ENCODE results near the gene TLCD2.
"Not testable (repeated sequence)": the region's sequence is repeated elsewhere in the genome, so short reads cannot be mapped to it uniquely, and the experiment has no call there.

Gene TLCD2

DNA sequence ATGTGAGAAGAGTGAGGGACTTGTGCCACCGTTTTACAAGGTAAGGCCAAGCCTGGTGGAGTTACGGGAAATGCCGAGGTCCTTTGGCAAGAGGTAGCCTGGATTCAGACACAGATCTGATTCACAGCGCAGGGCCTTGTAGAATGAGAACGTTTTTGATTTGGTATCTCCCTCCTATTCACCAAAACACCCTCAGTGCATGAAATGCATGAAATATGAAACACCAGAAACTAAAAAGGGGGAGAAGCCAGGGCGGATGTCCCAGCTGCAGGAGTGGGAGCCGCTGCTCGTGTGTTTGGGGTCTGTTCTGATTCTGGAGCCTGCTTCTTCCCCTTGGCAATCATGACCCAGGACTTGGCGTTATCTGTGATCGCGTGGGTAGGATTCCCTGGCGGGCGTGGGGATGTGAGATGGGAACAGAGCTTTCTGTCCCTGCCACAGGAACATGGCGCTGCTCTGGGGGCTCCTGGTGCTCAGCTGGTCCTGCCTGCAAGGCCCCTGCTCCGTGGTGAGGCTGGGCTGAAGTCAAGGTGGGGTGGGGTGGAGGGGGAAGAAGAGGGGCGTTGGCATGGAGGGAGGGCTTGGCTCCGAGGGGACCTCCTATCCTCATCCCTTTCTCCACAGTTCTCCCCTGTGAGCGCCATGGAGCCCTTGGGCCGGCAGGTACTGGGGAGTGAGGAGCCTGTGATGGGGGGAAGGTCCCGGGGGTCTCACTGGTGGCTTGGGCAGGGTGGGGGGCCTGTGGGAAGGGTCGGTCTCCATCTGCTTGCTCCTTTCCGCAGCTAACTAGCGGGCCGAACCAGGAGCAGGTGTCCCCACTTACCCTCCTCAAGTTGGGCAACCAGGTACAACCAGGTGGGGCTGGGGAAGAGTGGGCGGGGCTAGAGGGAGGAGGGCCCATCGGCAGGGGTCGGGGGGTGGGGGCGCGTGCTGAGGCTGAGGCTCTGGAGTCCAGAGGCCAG, 34.7 kb upstream of the TLCD2 start:
- H3K4me3 ChIP-seq (ENCODE audit: low read length) = no peak overlapping the region
- TF ChIP-seq ZNF274 (IDR thresholded peaks at IDR 0.05; ENCODE audit: low read depth, low read length) = no peak

GRCh38 chr17:1743088-1743439, 32.9 kb upstream of the TLCD2 start:
- TF ChIP-seq ZNF274 (IDR thresholded peaks at IDR 0.05; ENCODE audit: low read depth, low read length) = no peak
- H3K4me3 ChIP-seq (ENCODE audit: low read length) = no peak overlapping the region

- TF ChIP-seq ZNF274 (IDR thresholded peaks at IDR 0.05; ENCODE audit: low read depth, low read length) = no peak
- no peak within 1 kb of the TSS for H3K4me3 ChIP-seq (ENCODE audit: low read length)
Observed at GRCh38 chr17:1742371-1743087, 32.4 kb upstream of the TLCD2 start, which contains the start of gene SERPINF2. TSS of gene SERPINF2 (plus strand) at chr17:1742871. CDS start at chr17:1744996, 2,125 bp downstream.

DNA sequence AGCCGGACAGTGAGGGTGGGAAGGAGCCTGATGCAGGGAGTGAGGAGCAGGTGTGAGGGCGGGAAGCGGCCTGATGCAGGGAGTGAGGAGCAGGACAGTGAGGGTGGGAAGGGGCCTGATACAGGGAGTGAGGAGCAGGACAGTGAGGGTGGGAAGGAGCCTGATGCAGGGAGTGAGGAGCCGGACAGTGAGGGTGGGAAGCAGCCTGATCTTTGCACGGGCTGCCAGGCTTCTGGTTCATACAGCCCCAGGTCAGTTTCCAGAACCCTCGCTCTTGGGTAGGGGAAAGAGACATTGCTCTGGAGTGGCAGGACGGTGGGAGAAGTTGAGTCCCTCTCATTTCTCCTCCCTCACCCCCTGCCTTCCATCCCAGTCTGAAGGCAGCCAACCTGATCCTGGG, 31.7 kb upstream of the TLCD2 start:
- not testable (repeated sequence) for H3K4me3 ChIP-seq (ENCODE audit: low read length)

DNA sequence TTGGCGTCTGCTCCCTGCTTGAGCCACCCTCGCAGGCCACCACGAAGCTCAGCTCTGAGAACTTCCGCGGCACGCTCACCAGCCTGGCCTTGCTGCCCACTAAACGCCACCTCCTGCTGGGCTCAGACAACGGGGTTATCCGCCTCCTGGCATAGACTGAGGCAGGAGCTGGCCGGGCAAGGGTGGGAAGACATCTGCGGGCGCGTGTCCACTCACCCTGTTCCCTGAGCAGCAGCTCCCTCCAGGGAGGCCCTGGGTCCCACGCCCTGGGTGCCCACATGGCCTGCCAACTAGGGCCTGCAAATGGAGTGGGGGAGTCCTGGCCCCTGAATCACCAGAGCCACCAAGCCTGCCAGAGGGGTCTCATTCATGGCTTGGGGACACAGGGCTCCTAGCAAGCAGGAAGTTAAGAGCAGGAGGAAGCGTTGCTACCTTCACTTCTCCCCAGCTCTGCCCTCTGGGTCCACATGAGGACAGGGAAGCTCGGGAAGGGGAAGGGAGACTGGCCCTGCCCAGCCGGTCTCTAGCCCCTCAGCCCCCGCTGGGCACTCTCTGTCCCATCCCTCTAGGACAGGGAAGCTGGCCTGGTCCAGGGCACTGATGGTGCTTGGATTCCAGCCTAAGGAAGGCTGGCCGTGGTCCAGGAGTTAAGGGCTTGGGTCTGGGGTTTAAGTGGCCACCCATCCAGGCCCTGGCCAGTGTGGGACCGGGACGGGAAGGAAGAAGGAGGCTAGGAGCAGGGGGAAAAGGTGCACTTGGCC, 27.5 kb upstream of the TLCD2 start:
- no peak for TF ChIP-seq ZNF274 (IDR thresholded peaks at IDR 0.05; ENCODE audit: low read depth, low read length)
- H3K4me3 ChIP-seq (ENCODE audit: low read length) = no peak overlapping the region

DNA sequence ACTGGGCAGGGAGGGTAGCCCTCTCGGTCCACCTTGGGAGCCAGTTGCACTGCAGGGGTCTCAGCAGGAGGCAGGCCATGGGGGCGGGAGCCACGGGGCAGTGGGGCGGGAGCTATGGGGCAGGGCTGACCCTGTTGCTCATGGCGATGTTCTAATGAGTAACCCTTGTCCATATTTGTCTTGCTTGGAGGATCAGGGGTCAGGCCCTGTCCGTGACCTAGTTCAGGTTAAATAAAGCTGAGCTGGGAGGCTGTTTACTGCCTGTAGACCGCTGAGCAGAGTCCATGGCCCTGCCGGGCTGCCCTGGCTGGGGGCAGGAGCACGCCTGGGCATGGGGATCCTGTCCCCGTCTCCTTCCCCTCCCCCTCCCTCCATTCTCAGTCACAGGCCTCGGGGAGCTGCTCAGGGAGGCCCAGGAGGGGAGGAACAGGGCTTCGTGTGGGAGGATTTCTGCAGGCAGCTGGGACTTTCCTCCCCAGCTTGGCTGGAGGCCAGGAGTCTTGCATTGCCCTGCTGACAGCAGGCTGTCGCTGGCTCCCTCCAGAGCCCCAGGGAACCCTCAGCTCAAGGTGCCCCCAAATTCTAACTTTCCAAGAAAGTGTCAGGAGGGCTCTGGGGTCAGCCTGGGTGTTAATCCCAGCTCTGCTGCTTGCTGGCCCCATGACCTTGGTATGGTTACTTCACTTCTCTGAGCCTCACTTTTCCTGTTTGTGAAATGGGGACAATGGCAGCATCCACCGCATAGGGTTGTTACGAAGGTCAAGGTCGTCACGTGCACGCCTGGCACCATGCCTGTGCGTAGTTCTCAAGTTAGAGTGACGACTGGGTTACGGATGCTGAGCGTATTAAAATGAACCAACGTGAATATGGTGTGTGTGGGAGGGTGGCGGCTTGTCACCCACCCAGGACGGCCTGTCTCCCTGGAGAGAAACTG, 26.4 kb upstream of the TLCD2 start:
- H3K4me3 ChIP-seq (ENCODE audit: low read length) = no peak overlapping the region
- TF ChIP-seq ZNF274 (IDR thresholded peaks at IDR 0.05; ENCODE audit: low read depth, low read length) = no peak

- H3K4me3 ChIP-seq (ENCODE audit: low read length) = no peak overlapping the region
- no peak for TF ChIP-seq ZNF274 (IDR thresholded peaks at IDR 0.05; ENCODE audit: low read depth, low read length)
Observed at GRCh38 chr17:1735834-1736347, 25.7 kb upstream of the TLCD2 start.

DNA sequence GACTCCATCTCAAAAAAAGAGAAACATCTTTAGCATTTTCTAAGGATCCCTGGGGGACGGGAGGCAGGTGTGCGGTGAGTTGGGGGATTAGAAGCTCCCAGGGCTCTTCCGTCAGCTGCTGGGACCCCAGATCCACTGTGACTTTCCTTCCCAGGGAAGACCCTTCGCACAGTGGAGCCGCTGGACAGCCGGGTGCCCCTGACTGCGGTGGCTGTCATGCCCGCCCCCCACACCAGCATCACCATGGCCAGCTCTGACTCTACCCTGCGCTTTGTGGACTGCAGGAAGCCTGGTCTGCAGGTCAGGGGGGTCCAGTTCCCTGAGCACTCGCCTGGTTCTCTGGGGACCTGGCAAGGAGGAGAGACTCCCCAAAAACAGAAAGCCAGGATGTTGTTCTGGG, 25.2 kb upstream of the TLCD2 start:
- no peak overlapping the region for H3K4me3 ChIP-seq (ENCODE audit: low read length)
- no peak for TF ChIP-seq ZNF274 (IDR thresholded peaks at IDR 0.05; ENCODE audit: low read depth, low read length)

DNA sequence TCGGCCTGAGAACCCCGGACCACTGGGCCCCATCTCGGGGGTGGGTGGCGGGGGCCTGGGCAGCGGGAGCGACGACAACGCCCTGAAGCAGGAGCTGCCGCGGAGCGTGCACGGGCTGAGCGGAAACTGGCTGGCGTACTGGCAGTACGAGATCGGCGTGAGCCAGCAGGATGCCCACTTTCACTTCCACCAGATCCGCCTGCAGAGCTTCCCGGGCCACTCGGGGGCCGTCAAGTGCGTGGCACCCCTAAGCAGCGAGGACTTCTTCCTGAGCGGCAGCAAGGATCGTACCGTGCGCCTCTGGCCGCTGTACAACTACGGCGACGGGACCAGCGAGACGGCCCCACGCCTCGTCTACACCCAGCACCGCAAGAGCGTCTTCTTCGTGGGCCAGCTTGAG, 23.6 kb upstream of the TLCD2 start:
- no peak for TF ChIP-seq ZNF274 (IDR thresholded peaks at IDR 0.05; ENCODE audit: low read depth, low read length)
- no peak overlapping the region for H3K4me3 ChIP-seq (ENCODE audit: low read length)

DNA sequence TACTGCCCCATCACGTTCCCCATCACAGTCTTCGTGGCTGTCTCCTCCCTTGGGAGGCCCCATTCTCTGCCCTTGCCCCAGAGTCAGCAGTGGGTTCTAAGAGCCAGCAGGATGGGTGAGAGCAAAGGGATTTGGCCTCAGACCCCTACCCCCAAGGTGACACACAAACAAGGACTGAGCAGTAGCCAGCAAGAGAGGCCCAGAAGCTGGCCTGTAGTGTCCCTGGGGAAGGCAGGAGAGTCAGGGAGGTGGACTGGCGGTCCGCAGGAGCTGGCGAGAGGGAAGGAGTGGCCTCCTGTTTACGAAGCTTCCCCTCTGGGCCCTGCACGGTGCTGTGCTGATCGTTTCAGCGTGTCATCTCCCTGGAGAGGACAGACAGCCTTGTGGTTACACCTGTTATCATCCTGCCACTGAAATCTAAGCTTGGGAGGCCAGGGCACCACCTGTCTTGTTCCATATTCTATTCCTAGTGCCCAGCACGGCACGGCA, 22.7 kb upstream of the TLCD2 start:
- no peak overlapping the region for H3K4me3 ChIP-seq (ENCODE audit: low read length)
- no peak for TF ChIP-seq ZNF274 (IDR thresholded peaks at IDR 0.05; ENCODE audit: low read depth, low read length)

DNA sequence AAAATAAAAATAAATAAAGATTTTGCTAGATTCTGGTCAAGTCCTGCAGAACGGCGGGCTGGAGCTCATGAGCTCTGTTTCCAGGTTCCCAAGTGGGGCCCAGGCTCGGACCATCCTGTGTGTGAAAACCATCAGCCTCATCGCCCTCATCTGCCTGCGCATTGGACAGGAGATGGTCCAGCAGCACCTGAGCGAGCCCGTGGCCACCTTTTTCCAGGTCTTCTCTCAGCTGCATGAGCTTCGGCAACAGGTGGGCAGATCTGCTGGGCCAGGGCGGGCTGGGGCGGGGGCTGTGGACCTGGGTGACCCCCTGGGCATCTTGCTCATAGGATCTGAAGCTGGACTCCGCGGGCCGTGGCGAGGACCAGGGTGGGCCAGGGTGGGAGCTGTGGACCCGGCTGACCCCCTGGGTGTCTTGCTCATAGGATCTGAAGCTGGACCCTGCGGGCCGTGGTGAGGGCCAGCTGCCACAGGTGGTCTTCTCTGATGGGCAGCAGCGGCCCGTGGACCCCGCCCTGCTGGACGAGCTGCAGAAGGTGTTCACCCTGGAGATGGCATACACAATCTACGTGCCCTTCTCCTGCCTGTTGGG, 22.2 kb upstream of the TLCD2 start:
- no peak for TF ChIP-seq ZNF274 (IDR thresholded peaks at IDR 0.05; ENCODE audit: low read depth, low read length)
- H3K4me3 ChIP-seq (ENCODE audit: low read length) = no peak overlapping the region

DNA sequence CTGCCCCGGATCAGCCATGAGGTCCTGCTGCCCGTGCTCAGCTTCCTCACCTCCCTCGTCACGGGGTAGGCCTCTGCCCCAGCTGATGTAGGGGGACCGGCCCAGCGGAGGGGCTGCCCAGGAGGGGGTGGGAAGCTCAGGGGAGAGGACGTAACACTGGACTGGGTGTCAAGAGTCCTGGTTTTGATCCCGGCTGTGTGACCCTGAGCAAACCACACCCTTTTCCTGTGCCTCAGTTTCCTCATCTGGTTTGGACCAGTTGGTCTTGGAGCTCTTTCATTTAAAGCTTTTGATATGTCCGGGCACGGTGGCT, 21.0 kb upstream of the TLCD2 start:
- no peak overlapping the region for H3K4me3 ChIP-seq (ENCODE audit: low read length)
- no peak for TF ChIP-seq ZNF274 (IDR thresholded peaks at IDR 0.05; ENCODE audit: low read depth, low read length)

Measured in GM08714 (cell line).